ENCODE data around the gene P2RX2. TPM values are rescaled to one million over a fixed set of nuclear protein-coding genes. Genes with fewer than 3 reads are reported as not detected.

P2RX2 gene
- total RNA-seq, 1 experiment from 2014 or later = 0.28 TPM

GRCh38 chr12:132578826-132579225 lies 39.8 kb upstream of the P2RX2 start:
- DNase-seq = no peak
- H3K4me3 ChIP-seq (ENCODE audit: insufficient read depth, low read depth, low read length) = no peak overlapping the region
- peaks cover 18% of the 10 kb centered on the region for H3K27me3 ChIP-seq (ENCODE audit: control insufficient read depth, insufficient read depth, low read length)
- peaks cover 7% of the 10 kb centered on the region for H3K36me3 ChIP-seq (replicated peaks; ENCODE audit: control insufficient read depth, insufficient read depth, low read length)

- peaks cover 27% of the 10 kb centered on the region for H3K27me3 ChIP-seq (ENCODE audit: control insufficient read depth, insufficient read depth, low read length)
- no peak overlapping the region for H3K4me3 ChIP-seq (ENCODE audit: insufficient read depth, low read depth, low read length)
- DNase-seq = no peak
- H3K36me3 ChIP-seq (replicated peaks; ENCODE audit: control insufficient read depth, insufficient read depth, low read length) = peaks cover 6% of the 10 kb centered on the region
Measured at GRCh38 chr12:132579744-132580143, 38.8 kb upstream of the P2RX2 start.

GRCh38 chr12:132580701-132581292 lies 37.8 kb upstream of the P2RX2 start:
- Histone ChIP-seq H3K36me3 (replicated peaks; ENCODE audit: control insufficient read depth, insufficient read depth, low read length) (peaks cover 5% of the 10 kb centered on the region), H3K27me3 (ENCODE audit: control insufficient read depth, insufficient read depth, low read length) (peaks cover 38% of the 10 kb centered on the region), H3K4me3 (ENCODE audit: insufficient read depth, low read depth, low read length) (no peak overlapping the region)
- no peak for DNase-seq

- peaks cover 5% of the 10 kb centered on the region for H3K36me3 ChIP-seq (replicated peaks; ENCODE audit: control insufficient read depth, insufficient read depth, low read length)
- H3K27me3 ChIP-seq (ENCODE audit: control insufficient read depth, insufficient read depth, low read length) = peaks cover 43% of the 10 kb centered on the region
- no peak for DNase-seq
- peak overlapping the region; percentile 36; the same call in 1 of the 2 replicates for H3K4me3 ChIP-seq (ENCODE audit: insufficient read depth, low read depth, low read length)
Measured at GRCh38 chr12:132581348-132582057, 37.1 kb upstream of the P2RX2 start.

- H3K36me3 ChIP-seq (replicated peaks; ENCODE audit: control insufficient read depth, insufficient read depth, low read length) = peaks cover 5% of the 10 kb centered on the region
- peak; percentile 92 for DNase-seq
- H3K4me3 ChIP-seq (ENCODE audit: insufficient read depth, low read depth, low read length) = peak overlapping the region; percentile 36
- peaks cover 46% of the 10 kb centered on the region for H3K27me3 ChIP-seq (ENCODE audit: control insufficient read depth, insufficient read depth, low read length)
Measured at GRCh38 chr12:132582058-132582420, 36.5 kb upstream of the P2RX2 start.

GRCh38 chr12:132582582-132583410 lies 35.8 kb upstream of the P2RX2 start:
- Histone ChIP-seq H3K27me3 (ENCODE audit: control insufficient read depth, insufficient read depth, low read length) (peaks cover 51% of the 10 kb centered on the region), H3K4me3 (ENCODE audit: insufficient read depth, low read depth, low read length) (peak overlapping the region; percentile 36), H3K36me3 (replicated peaks; ENCODE audit: control insufficient read depth, insufficient read depth, low read length) (peaks cover 2% of the 10 kb centered on the region)
- DNase-seq = peak; percentile 87

- Histone ChIP-seq H3K4me3 (ENCODE audit: insufficient read depth, low read depth, low read length) (peak overlapping the region; percentile 36; the same call in 1 of the 2 replicates), H3K27me3 (ENCODE audit: control insufficient read depth, insufficient read depth, low read length) (peaks cover 54% of the 10 kb centered on the region), H3K36me3 (replicated peaks; ENCODE audit: control insufficient read depth, insufficient read depth, low read length) (no peaks in the 10 kb centered on the region; the same call in 1 of the 2 replicates)
- DNase-seq = peak; percentile 90
Measured at GRCh38 chr12:132583411-132583710, 35.2 kb upstream of the P2RX2 start.

- no peaks in the 10 kb centered on the region; the same call in 1 of the 2 replicates for H3K36me3 ChIP-seq (replicated peaks; ENCODE audit: control insufficient read depth, insufficient read depth, low read length)
- DNase-seq = peak; percentile 95
- peak overlapping the region; percentile 30; the same call in 1 of the 2 replicates for H3K4me3 ChIP-seq (ENCODE audit: insufficient read depth, low read depth, low read length)
- H3K27me3 ChIP-seq (ENCODE audit: control insufficient read depth, insufficient read depth, low read length) = peaks cover 58% of the 10 kb centered on the region
Measured at GRCh38 chr12:132583736-132584135, 34.8 kb upstream of the P2RX2 start.

GRCh38 chr12:132584429-132584828 lies 34.1 kb upstream of the P2RX2 start:
- DNase-seq = peak; percentile 77
- Histone ChIP-seq H3K4me3 (ENCODE audit: insufficient read depth, low read depth, low read length) (no peak overlapping the region), H3K27me3 (ENCODE audit: control insufficient read depth, insufficient read depth, low read length) (peaks cover 63% of the 10 kb centered on the region), H3K36me3 (replicated peaks; ENCODE audit: control insufficient read depth, insufficient read depth, low read length) (no peaks in the 10 kb centered on the region)

- H3K27me3 ChIP-seq (ENCODE audit: control insufficient read depth, insufficient read depth, low read length) = peaks cover 69% of the 10 kb centered on the region
- DNase-seq = peak; percentile 70
- H3K4me3 ChIP-seq (ENCODE audit: insufficient read depth, low read depth, low read length) = no peak overlapping the region
- no peaks in the 10 kb centered on the region for H3K36me3 ChIP-seq (replicated peaks; ENCODE audit: control insufficient read depth, insufficient read depth, low read length)
Measured at GRCh38 chr12:132585177-132585576, 33.4 kb upstream of the P2RX2 start.

GRCh38 chr12:132586929-132587328 lies 31.6 kb upstream of the P2RX2 start:
- no peaks in the 10 kb centered on the region for H3K36me3 ChIP-seq (replicated peaks; ENCODE audit: control insufficient read depth, insufficient read depth, low read length)
- DNase-seq = no peak
- H3K27me3 ChIP-seq (ENCODE audit: control insufficient read depth, insufficient read depth, low read length) = peaks cover 72% of the 10 kb centered on the region
- no peak overlapping the region for H3K4me3 ChIP-seq (ENCODE audit: insufficient read depth, low read depth, low read length)

GRCh38 chr12:132587781-132588180 lies 30.8 kb upstream of the P2RX2 start:
- no peak for DNase-seq
- H3K27me3 ChIP-seq (ENCODE audit: control insufficient read depth, insufficient read depth, low read length) = peaks cover 70% of the 10 kb centered on the region
- H3K36me3 ChIP-seq (replicated peaks; ENCODE audit: control insufficient read depth, insufficient read depth, low read length) = no peaks in the 10 kb centered on the region
- no peak overlapping the region for H3K4me3 ChIP-seq (ENCODE audit: insufficient read depth, low read depth, low read length)

GRCh38 chr12:132588319-132588718 lies 30.3 kb upstream of the P2RX2 start:
- H3K4me3 ChIP-seq (ENCODE audit: insufficient read depth, low read depth, low read length) = no peak overlapping the region
- H3K27me3 ChIP-seq (ENCODE audit: control insufficient read depth, insufficient read depth, low read length) = peaks cover 70% of the 10 kb centered on the region
- H3K36me3 ChIP-seq (replicated peaks; ENCODE audit: control insufficient read depth, insufficient read depth, low read length) = no peaks in the 10 kb centered on the region
- no peak for DNase-seq

GRCh38 chr12:132588821-132589669 lies 29.5 kb upstream of the P2RX2 start:
- H3K27me3 ChIP-seq (ENCODE audit: control insufficient read depth, insufficient read depth, low read length) = peaks cover 66% of the 10 kb centered on the region
- H3K4me3 ChIP-seq (ENCODE audit: insufficient read depth, low read depth, low read length) = no peak overlapping the region

More at GRCh38 chr12:132588821-132589669, 29.5 kb upstream of the P2RX2 start:
- no peak for DNase-seq
- H3K36me3 ChIP-seq (replicated peaks; ENCODE audit: control insufficient read depth, insufficient read depth, low read length) = no peaks in the 10 kb centered on the region

Data from H7 (cell line).